ENCODE data around the gene SLC10A7. TPM values are rescaled to one million over a fixed set of nuclear protein-coding genes. Genes with fewer than 3 reads are reported as not detected.

Gene SLC10A7
- total and polyA plus RNA-seq, 9 of the 15 experiments (the other 6 are each of a cell fraction or from before 2014, with no cell fraction given) = 6.4 to 22.8 (median 16.1) TPM

- no peak for DNase-seq (ENCODE audit: extremely low read depth in 1 of 4, low spot score in 3 of 4)
- FAIRE-seq = no peak
- Histone ChIP-seq H3K4me3 (no peak overlapping the region), H3K27ac (ENCODE audit: extremely low read depth, low read depth, low read length) (no peak overlapping the region), H3K9me1 (ENCODE audit: control insufficient read depth, insufficient read depth, low read length) (no peaks in the 10 kb centered on the region), H3K79me2 (ENCODE audit: control insufficient read depth, insufficient read depth, low read length) (no peaks in the 10 kb centered on the region), H4K20me1 (replicated peaks; ENCODE audit: control insufficient read depth, insufficient read depth, low read length) (no peaks in the 10 kb centered on the region), H3K36me3 (ENCODE audit: control insufficient read depth, insufficient read depth, low read length) (no peaks in the 10 kb centered on the region), H2AFZ (ENCODE audit: low read depth, low read length) (no peak overlapping the region), H3K27me3 (ENCODE audit: control insufficient read depth in 2 of 2, insufficient read depth in 2 of 2, low read length in 2 of 2) (no peaks in the 10 kb centered on the region), H3K4me1 (replicated peaks in 1 of 2; ENCODE audit: control insufficient read depth in 2 of 2, insufficient read depth in 2 of 2, low read length in 2 of 2) (no peaks in the 10 kb centered on the region), H3K9ac (ENCODE audit: insufficient read depth in 1 of 2, low read depth in 2 of 2, low read length in 2 of 2) (no peak overlapping the region), H3K4me2 (ENCODE audit: insufficient read depth, low read length) (no peak overlapping the region), H3K9me3 (replicated peaks; ENCODE audit: control insufficient read depth, insufficient read depth, low read depth, low read length) (no peaks in the 10 kb centered on the region)
- no peak for TF ChIP-seq POLR2H (tag; IDR thresholded peaks at IDR 0.05; ENCODE audit: low read depth)
- no peak for TF ChIP-seq ZNF311 (CRISPR knock-in tag; IDR thresholded peaks at IDR 0.05)
- TF ChIP-seq EHMT2 (IDR thresholded peaks at IDR 0.05) = no peak
- TF ChIP-seq DACH1 (IDR thresholded peaks at IDR 0.05; ENCODE audit: partially characterized antibody) = peak; percentile 91
- POLR2A ChIA-PET = no interaction called here
- no peak for ATAC-seq
- intact Hi-C loops (cut with micrococcal nuclease) (no loop called here), in situ Hi-C loops (cut with MboI) (no loop called here)
- no TSS peak for BruUV-seq (replicated peaks)
- 56% methylated on average over 3 of the region's 4 CpGs for WGBS (ENCODE audit: insufficient coverage, low coverage, missing lambda C conversion rate)
- CTCF ChIA-PET (ENCODE audit: low intra/inter-chr PET ratio) = no interaction called here
Observed at GRCh38 chr4:146446555-146446954, 75.2 kb downstream of the SLC10A7 start.

- no peak overlapping the region for H3K4me3 ChIP-seq
- H3K4me1 ChIP-seq (replicated peaks in 1 of 2; ENCODE audit: control insufficient read depth in 2 of 2, insufficient read depth in 2 of 2, low read length in 2 of 2) = no peaks in the 10 kb centered on the region
- H3K79me2 ChIP-seq (ENCODE audit: control insufficient read depth, insufficient read depth, low read length) = no peaks in the 10 kb centered on the region
- no peaks in the 10 kb centered on the region for H3K27me3 ChIP-seq (ENCODE audit: control insufficient read depth in 2 of 2, insufficient read depth in 2 of 2, low read length in 2 of 2)
- no peaks in the 10 kb centered on the region for H4K20me1 ChIP-seq (replicated peaks; ENCODE audit: control insufficient read depth, insufficient read depth, low read length)
- intact Hi-C loops (cut with micrococcal nuclease) = no loop called here
- BruUV-seq (replicated peaks) = no TSS peak
- H3K9me1 ChIP-seq (ENCODE audit: control insufficient read depth, insufficient read depth, low read length) = no peaks in the 10 kb centered on the region
- TF ChIP-seq HCFC1 (IDR thresholded peaks at IDR 0.05; ENCODE audit: low read depth, low read length) = no peak
- no peak for TF ChIP-seq KLF13 (tag; IDR thresholded peaks at IDR 0.05; ENCODE audit: borderline replicate concordance, low read depth)
- peak; percentile 41; the same call in 1 of the 2 replicates for TF ChIP-seq ZBTB33 (CRISPR knock-in tag; IDR thresholded peaks at IDR 0.05)
- no peak for TF ChIP-seq MED1 (CRISPR knock-in tag; IDR thresholded peaks at IDR 0.05; ENCODE audit: borderline replicate concordance)
- no peak overlapping the region for H3K9ac ChIP-seq (ENCODE audit: insufficient read depth in 1 of 2, low read depth in 2 of 2, low read length in 2 of 2)
- H3K27ac ChIP-seq (ENCODE audit: extremely low read depth, low read depth, low read length) = no peak overlapping the region
- no peaks in the 10 kb centered on the region for H3K9me3 ChIP-seq (replicated peaks; ENCODE audit: control insufficient read depth, insufficient read depth, low read depth, low read length)
- H2AFZ ChIP-seq (ENCODE audit: low read depth, low read length) = no peak overlapping the region
- ATAC-seq (no peak), FAIRE-seq (no peak), DNase-seq (ENCODE audit: extremely low read depth in 1 of 4, low spot score in 3 of 4) (no peak)
- H3K4me2 ChIP-seq (ENCODE audit: insufficient read depth, low read length) = no peak overlapping the region
- in situ Hi-C loops (cut with MboI) = no loop called here
- ChIA-PET POLR2A (no interaction called here), CTCF (ENCODE audit: low intra/inter-chr PET ratio) (no interaction called here)
- H3K36me3 ChIP-seq (ENCODE audit: control insufficient read depth, insufficient read depth, low read length) = no peaks in the 10 kb centered on the region
- 86% methylated on average over 31 of the region's 37 CpGs for WGBS (ENCODE audit: insufficient coverage, low coverage, missing lambda C conversion rate)
Observed at GRCh38 chr4:146445198-146446150, 76.3 kb downstream of the SLC10A7 start.

Data from K562 (cell line).